WTC11 (cell line): Measurements from ENCODE around the gene RNF11. TPM values are rescaled to one million over a fixed set of nuclear protein-coding genes. Genes with fewer than 3 reads are reported as not detected.

Experiments used
- ATAC-seq: fragments of 200-7000 bp; cut with Tn5 transposase; 2 replicates; pipeline ENCODE4 v1.10.0; 2021; ENCODE audit warnings: mild to moderate bottlenecking, moderate library complexity
- CTCF ChIA-PET: fragments of 300-600 bp; sonication (Branson Sonifier 250); formaldehyde crosslinking; loops from one replicate; lab custom pipeline; 2021; ENCODE audit warnings: antibody characterized with exemption; lab: Charles Lee
- POLR2A ChIA-PET: fragments of 350-600 bp; sonication (Branson Sonifier 250); formaldehyde crosslinking; loops from one replicate; lab custom pipeline; 2021; ENCODE audit warnings: antibody characterized with exemption; lab: Charles Lee
- DNase-seq: peaks from one replicate; pipeline ENCODE4 v3.0.0; 2021; ENCODE audit warnings: low spot score
- H3K27ac Mint-ChIP-seq: 2 replicates; pipeline ENCODE4 v1.8.0; 2021; ENCODE audit warnings: mixed read lengths
- H3K27me3 Mint-ChIP-seq: 2 replicates; pipeline ENCODE4 v1.8.0; 2021; ENCODE audit warnings: low read depth, mild to moderate bottlenecking, moderate library complexity, mixed read lengths
- H3K36me3 Mint-ChIP-seq: 2 replicates; pipeline ENCODE4 v1.8.0; 2021; ENCODE audit warnings: mixed read lengths
- H3K4me1 Mint-ChIP-seq: 2 replicates; pipeline ENCODE4 v1.8.0; 2022; ENCODE audit warnings: mixed read lengths
- H3K4me3 Mint-ChIP-seq: 2 replicates; pipeline ENCODE4 v1.8.0; 2021; ENCODE audit warnings: mild to moderate bottlenecking, moderate library complexity, mixed read lengths
- H3K9me3 Mint-ChIP-seq: 2 replicates; pipeline ENCODE4 v1.8.0; 2021; ENCODE audit warnings: mixed read lengths
- CBFB ChIP-seq: sonication (generic); formaldehyde crosslinking; IDR thresholded peaks from 2 replicates; pipeline ENCODE4 v1.8.1; 2022; ENCODE audit warnings: mild to moderate bottlenecking, low read depth, missing genetic modification reagents
- ELF4 ChIP-seq: sonication (generic); formaldehyde crosslinking; IDR thresholded peaks from 2 replicates; pipeline ENCODE4 v1.8.1; 2022; ENCODE audit warnings: low read depth, mild to moderate bottlenecking, moderate library complexity, missing genetic modification reagents
- ESRRA ChIP-seq: sonication (generic); formaldehyde crosslinking; IDR thresholded peaks from 2 replicates; pipeline ENCODE4 v1.8.1; 2022; ENCODE audit warnings: mild to moderate bottlenecking, missing genetic modification reagents, borderline replicate concordance
- FOXJ3 ChIP-seq: sonication (generic); formaldehyde crosslinking; IDR thresholded peaks from 2 replicates; pipeline ENCODE4 v1.9.0; 2021; ENCODE audit warnings: missing genetic modification reagents, mild to moderate bottlenecking, borderline replicate concordance
- GTF2I ChIP-seq: fragments of 250-450 bp; sonication (Bioruptor Pico); conservative IDR thresholded peaks from 2 replicates; pipeline ENCODE4 v1.4.0; 2021; ENCODE audit warnings: mild to moderate bottlenecking
- RELA ChIP-seq: sonication (generic); formaldehyde crosslinking; IDR thresholded peaks from 2 replicates; pipeline ENCODE4 v1.8.1; 2022; ENCODE audit warnings: missing genetic modification reagents, mild to moderate bottlenecking, borderline replicate concordance
- SMAD3 ChIP-seq: sonication (generic); formaldehyde crosslinking; IDR thresholded peaks from 2 replicates; pipeline ENCODE4 v1.8.0; 2022; ENCODE audit warnings: missing genetic modification reagents, mild to moderate bottlenecking, borderline replicate concordance
- TCF7 ChIP-seq: sonication (generic); formaldehyde crosslinking; IDR thresholded peaks from 2 replicates; pipeline ENCODE4 v1.8.0; 2022; ENCODE audit warnings: mild to moderate bottlenecking, low read depth, missing genetic modification reagents, moderate library complexity
- TP53 ChIP-seq: sonication (generic); formaldehyde crosslinking; IDR thresholded peaks from 2 replicates; pipeline ENCODE4 v1.8.1; 2023; ENCODE audit warnings: mild to moderate bottlenecking, missing genetic modification reagents
- ZBTB21 ChIP-seq: sonication (generic); formaldehyde crosslinking; IDR thresholded peaks from 2 replicates; pipeline ENCODE4 v1.8.1; 2023; ENCODE audit warnings: mild to moderate bottlenecking, missing genetic modification reagents, borderline replicate concordance
- ZNF121 ChIP-seq: sonication (generic); formaldehyde crosslinking; IDR thresholded peaks from 2 replicates; pipeline ENCODE4 v1.8.0; 2023; ENCODE audit warnings: missing genetic modification reagents
- ZNF416 ChIP-seq: fragments of 250-450 bp; sonication (Bioruptor Pico); IDR thresholded peaks from 2 replicates; pipeline ENCODE4 v1.9.0; 2021; ENCODE audit warnings: mild to moderate bottlenecking, inconsistent platforms
- total RNA-seq: library from RNA; stranded (reverse); gene quantifications from 3 replicates; pipeline ENCODE4 v1.2.3, GENCODE V29; 2021
- TF ChIP-seq, protein P1 (sequence below): sonication (generic); formaldehyde crosslinking; IDR thresholded peaks from 2 replicates; pipeline ENCODE4 v1.8.0; 2022; ENCODE audit warnings: mild to moderate bottlenecking, missing genetic modification reagents
- TF ChIP-seq, protein P2 (sequence below): fragments of 250-450 bp; sonication (Bioruptor Pico); IDR thresholded peaks from 2 replicates; pipeline ENCODE4 v1.9.0; 2021; ENCODE audit warnings: mild to moderate bottlenecking
- TF ChIP-seq, protein P3 (sequence below): fragments of 250-450 bp; sonication (Bioruptor Pico); IDR thresholded peaks from 2 replicates; pipeline ENCODE4 v1.9.0; 2021; ENCODE audit warnings: moderate library complexity, mild to moderate bottlenecking, inconsistent platforms, borderline replicate concordance
- TF ChIP-seq, protein P4 (sequence below): fragments of 250-450 bp; sonication (Bioruptor Pico); IDR thresholded peaks from 2 replicates; pipeline ENCODE4 v1.9.0; 2021; ENCODE audit warnings: mild to moderate bottlenecking, borderline replicate concordance

The RNF11 gene
- total RNA-seq, 1 experiment from 2014 or later: 46.1 TPM

DNA sequence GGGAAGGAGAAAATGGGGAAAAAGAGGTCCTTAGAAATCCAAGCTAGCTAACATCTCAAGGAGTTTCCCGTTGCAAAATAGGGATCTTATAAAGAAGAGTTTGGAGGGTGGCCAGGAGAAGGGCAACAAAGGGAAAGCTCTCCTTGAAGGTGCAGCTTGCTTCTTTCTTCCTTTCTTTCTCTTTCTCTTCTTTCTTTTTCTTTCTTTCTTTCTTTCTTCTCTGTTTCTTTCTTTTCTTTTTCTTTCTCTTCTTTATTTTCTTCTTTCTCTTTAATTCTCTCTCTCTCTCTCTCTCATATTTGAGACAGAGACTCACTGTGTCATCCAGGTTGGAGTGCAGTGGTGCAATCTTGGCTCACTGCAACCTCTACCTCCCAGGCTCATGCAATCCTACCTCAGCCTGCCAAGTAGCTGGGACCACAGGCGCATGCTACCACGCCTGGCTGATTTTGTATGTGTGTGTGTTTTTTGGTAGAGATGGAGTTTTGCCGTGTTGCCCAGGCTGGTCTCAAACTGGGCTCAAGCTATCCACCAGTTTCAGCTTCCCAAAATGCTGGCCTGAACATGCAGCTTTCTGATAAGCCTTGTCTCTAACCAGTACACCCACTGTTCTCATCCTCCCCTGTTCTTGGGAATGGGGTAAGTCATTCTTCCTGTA, 44.4 kb downstream of the RNF11 start:
- H3K9me3 Mint-ChIP-seq: no peaks in the 10 kb centered on the region
- H3K4me3 Mint-ChIP-seq: no peak overlapping the region
- no peak for ATAC-seq
- no peaks in the 10 kb centered on the region for H3K36me3 Mint-ChIP-seq
- 0 out of 2 replicates have a peak overlapping the region, but pooled peaks have one; percentile 41 for H3K27ac Mint-ChIP-seq
- H3K4me1 Mint-ChIP-seq: no peaks in the 10 kb centered on the region
- TF ChIP-seq, protein P1, sequence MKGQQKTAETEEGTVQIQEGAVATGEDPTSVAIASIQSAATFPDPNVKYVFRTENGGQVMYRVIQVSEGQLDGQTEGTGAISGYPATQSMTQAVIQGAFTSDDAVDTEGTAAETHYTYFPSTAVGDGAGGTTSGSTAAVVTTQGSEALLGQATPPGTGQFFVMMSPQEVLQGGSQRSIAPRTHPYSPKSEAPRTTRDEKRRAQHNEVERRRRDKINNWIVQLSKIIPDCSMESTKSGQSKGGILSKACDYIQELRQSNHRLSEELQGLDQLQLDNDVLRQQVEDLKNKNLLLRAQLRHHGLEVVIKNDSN (CRISPR knock-in tag): no peak
- no peak for TF ChIP-seq RELA (CRISPR knock-in tag)
- no peak for TF ChIP-seq SMAD3 (CRISPR knock-in tag)
- TF ChIP-seq, protein P2, sequence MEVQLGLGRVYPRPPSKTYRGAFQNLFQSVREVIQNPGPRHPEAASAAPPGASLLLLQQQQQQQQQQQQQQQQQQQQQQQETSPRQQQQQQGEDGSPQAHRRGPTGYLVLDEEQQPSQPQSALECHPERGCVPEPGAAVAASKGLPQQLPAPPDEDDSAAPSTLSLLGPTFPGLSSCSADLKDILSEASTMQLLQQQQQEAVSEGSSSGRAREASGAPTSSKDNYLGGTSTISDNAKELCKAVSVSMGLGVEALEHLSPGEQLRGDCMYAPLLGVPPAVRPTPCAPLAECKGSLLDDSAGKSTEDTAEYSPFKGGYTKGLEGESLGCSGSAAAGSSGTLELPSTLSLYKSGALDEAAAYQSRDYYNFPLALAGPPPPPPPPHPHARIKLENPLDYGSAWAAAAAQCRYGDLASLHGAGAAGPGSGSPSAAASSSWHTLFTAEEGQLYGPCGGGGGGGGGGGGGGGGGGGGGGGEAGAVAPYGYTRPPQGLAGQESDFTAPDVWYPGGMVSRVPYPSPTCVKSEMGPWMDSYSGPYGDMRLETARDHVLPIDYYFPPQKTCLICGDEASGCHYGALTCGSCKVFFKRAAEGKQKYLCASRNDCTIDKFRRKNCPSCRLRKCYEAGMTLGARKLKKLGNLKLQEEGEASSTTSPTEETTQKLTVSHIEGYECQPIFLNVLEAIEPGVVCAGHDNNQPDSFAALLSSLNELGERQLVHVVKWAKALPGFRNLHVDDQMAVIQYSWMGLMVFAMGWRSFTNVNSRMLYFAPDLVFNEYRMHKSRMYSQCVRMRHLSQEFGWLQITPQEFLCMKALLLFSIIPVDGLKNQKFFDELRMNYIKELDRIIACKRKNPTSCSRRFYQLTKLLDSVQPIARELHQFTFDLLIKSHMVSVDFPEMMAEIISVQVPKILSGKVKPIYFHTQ (CRISPR knock-in tag): no peak
- TF ChIP-seq, protein P3, sequence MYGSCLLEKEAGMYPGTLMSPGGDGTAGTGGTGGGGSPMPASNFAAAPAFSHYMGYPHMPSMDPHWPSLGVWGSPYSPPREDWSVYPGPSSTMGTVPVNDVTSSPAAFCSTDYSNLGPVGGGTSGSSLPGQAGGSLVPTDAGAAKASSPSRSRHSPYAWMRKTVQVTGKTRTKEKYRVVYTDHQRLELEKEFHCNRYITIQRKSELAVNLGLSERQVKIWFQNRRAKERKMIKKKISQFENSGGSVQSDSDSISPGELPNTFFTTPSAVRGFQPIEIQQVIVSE: no peak
- TF ChIP-seq TP53 (CRISPR knock-in tag): no peak
- TF ChIP-seq ZNF121: no peak
- no peak for TF ChIP-seq ESRRA (CRISPR knock-in tag)
- TF ChIP-seq ZBTB21: no peak
- TF ChIP-seq GTF2I: no peak
- H3K27me3 Mint-ChIP-seq: no peaks in the 10 kb centered on the region
- DNase-seq: no peak
- ChIA-PET POLR2A (no interaction called here), CTCF (interaction anchor here (1.0 kb wide), 1 partner anchor 16 kb away, joined by 4 read pairs; no protein-coding TSS in a partner anchor)

DNA sequence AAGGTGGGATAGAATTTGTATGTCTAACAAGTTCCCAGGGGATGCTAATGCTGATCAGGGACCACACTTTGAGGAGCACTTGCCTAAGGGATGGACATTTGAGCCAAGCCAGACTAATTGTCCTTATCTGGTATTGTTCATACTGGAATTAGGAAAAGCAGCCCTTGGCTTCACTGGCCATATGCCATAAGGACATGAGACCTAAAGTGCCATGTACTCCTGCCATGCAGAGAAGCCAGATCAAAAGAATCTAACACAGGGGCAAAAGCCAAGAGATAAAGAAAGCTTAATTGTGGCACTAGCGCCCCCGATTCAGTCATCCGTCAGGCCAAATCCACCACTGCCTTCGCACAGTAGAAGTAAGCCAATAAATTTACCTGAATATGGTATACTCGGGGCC, 45.7 kb downstream of the RNF11 start:
- H3K27me3 Mint-ChIP-seq: no peaks in the 10 kb centered on the region
- ChIA-PET POLR2A (no interaction called here), CTCF (interaction anchor here (1.0 kb wide), 1 partner anchor 15 kb away, joined by 4 read pairs; no protein-coding TSS in a partner anchor)
- TF ChIP-seq ELF4 (CRISPR knock-in tag): no peak
- TF ChIP-seq, protein P4, sequence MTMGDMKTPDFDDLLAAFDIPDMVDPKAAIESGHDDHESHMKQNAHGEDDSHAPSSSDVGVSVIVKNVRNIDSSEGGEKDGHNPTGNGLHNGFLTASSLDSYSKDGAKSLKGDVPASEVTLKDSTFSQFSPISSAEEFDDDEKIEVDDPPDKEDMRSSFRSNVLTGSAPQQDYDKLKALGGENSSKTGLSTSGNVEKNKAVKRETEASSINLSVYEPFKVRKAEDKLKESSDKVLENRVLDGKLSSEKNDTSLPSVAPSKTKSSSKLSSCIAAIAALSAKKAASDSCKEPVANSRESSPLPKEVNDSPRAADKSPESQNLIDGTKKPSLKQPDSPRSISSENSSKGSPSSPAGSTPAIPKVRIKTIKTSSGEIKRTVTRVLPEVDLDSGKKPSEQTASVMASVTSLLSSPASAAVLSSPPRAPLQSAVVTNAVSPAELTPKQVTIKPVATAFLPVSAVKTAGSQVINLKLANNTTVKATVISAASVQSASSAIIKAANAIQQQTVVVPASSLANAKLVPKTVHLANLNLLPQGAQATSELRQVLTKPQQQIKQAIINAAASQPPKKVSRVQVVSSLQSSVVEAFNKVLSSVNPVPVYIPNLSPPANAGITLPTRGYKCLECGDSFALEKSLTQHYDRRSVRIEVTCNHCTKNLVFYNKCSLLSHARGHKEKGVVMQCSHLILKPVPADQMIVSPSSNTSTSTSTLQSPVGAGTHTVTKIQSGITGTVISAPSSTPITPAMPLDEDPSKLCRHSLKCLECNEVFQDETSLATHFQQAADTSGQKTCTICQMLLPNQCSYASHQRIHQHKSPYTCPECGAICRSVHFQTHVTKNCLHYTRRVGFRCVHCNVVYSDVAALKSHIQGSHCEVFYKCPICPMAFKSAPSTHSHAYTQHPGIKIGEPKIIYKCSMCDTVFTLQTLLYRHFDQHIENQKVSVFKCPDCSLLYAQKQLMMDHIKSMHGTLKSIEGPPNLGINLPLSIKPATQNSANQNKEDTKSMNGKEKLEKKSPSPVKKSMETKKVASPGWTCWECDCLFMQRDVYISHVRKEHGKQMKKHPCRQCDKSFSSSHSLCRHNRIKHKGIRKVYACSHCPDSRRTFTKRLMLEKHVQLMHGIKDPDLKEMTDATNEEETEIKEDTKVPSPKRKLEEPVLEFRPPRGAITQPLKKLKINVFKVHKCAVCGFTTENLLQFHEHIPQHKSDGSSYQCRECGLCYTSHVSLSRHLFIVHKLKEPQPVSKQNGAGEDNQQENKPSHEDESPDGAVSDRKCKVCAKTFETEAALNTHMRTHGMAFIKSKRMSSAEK (CRISPR knock-in tag): no peak
- no peak for TF ChIP-seq FOXJ3 (CRISPR knock-in tag)
- DNase-seq (no peak), ATAC-seq (no peak)
- no peaks in the 10 kb centered on the region for H3K36me3 Mint-ChIP-seq
- no peaks in the 10 kb centered on the region for H3K9me3 Mint-ChIP-seq
- no peak overlapping the region for H3K4me3 Mint-ChIP-seq
- H3K4me1 Mint-ChIP-seq: no peaks in the 10 kb centered on the region
- H3K27ac Mint-ChIP-seq: no peak overlapping the region

DNA sequence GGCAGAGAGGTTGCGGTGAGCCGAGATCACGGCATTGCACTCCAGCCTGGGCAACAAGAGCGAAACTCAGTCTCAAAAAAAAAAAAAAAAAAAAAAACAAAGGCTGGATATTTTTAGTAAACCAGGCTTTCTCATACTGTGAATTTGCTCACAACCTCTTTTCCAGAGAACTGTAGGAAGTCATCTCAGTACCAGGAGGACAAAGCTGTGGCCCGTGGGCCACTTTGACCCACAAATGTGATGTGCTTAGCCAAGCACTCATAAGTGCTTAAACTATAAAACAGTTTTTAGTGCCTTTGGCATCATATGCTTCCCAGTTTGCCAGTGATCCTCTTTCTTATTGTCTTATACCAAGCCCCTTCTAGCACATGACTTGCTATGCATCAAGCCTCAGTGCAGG, 46.5 kb downstream of the RNF11 start:
- no peak for DNase-seq
- Mint-ChIP-seq H3K36me3 (no peaks in the 10 kb centered on the region), H3K4me3 (no peak overlapping the region), H3K27ac (no peak overlapping the region), H3K9me3 (no peaks in the 10 kb centered on the region), H3K4me1 (peaks cover 4% of the 10 kb centered on the region), H3K27me3 (no peaks in the 10 kb centered on the region)
- TF ChIP-seq ZNF416 (CRISPR knock-in tag) (no peak), RELA (CRISPR knock-in tag) (no peak), TCF7 (CRISPR knock-in tag) (no peak), CBFB (CRISPR knock-in tag) (no peak)
- POLR2A ChIA-PET: no interaction called here
- CTCF ChIA-PET: interaction anchor here (1.0 kb wide), 1 partner anchor 14 kb away, joined by 4 read pairs; no protein-coding TSS in a partner anchor
- no peak for ATAC-seq
